SH-SY5Y (cell line): Measurements from ENCODE around the gene PEX14.

Source experiments
- GATA2 ChIP-seq: IDR thresholded peaks from 2 replicates; pipeline ENCODE4 v1.6.1; 2011; ENCODE audit warnings: mild to moderate bottlenecking, low read depth, low read length
- GATA3 ChIP-seq: IDR thresholded peaks from 2 replicates; pipeline ENCODE4 v1.6.1; 2011; ENCODE audit warnings: low read depth, mild to moderate bottlenecking, low read length, moderate library complexity

DNA sequence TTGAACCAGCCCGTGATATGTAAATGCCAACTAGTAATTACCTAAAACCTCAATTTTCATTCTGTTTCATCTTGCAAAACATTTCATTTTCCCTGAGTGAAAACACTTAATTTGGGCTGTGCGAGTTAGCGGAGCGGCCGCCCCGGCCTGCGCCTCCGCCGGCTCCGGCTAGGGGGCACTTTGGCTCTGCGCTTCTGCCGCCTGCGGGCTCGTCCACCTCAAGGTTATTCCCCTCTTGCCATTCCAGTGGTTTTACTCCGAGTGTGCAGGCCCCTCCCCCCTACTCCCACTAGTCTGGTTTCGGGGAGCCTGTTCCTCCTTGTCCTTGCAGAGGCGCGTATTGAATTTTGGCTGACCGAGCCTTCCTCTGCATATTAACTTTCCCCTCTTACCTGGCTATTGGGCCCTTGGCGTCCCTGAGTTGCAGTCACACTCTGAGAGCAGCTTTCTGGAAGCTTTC, 55.6 kb downstream of the PEX14 start:
- no peak for TF ChIP-seq GATA2
- no peak for TF ChIP-seq GATA3
